ENCODE measurements around the gene ADAM12.

Gene ADAM12

DNA sequence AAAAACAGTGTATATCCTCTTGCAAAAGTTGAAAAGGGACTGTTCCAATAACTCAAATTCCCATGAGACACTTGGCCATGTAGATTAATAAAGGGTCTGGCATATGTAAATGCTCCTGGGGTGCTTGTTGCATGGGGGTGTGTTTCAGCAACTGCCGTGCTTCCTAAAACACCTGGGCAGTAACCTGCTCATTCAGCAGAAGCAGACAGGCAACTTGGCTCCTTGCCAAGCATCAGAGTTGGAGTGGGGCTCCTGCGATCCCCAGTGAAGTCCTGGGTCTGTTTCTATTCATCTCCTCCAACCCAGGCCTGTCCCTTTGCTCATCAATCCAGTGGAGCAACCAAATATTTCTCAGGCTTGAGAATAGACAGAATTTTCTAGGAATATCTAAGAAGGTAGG is 42.2 kb upstream of the ADAM12 start:
- Histone ChIP-seq H3K9me2 (replicated peaks; ENCODE audit: low read depth, low read length) (no peaks in the 10 kb centered on the region), H3K9ac (ENCODE audit: low read depth, low read length, poor library complexity, severe bottlenecking) (no peak overlapping the region), H3K4me2 (ENCODE audit: low read depth, low read length, poor library complexity, severe bottlenecking) (no peak overlapping the region), H3F3A (ENCODE audit: low read depth) (no peaks in the 10 kb centered on the region), H3K27me3 (ENCODE audit: insufficient read depth, low read length, poor library complexity, severe bottlenecking) (no peaks in the 10 kb centered on the region), H3K9me3 (ENCODE audit: insufficient read depth, low read depth, low read length) (peaks cover 7% of the 10 kb centered on the region; the same call in 1 of the 2 replicates), H3K36me3 (ENCODE audit: insufficient read depth, low read length) (no peaks in the 10 kb centered on the region), H3K4me1 (ENCODE audit: insufficient read depth, low read length, poor library complexity, severe bottlenecking) (no peaks in the 10 kb centered on the region), H3K79me2 (ENCODE audit: insufficient read depth, low read length) (no peaks in the 10 kb centered on the region), H2AFZ (ENCODE audit: low read length) (no peak overlapping the region), H3K4me3 (ENCODE audit: low read length, poor library complexity, severe bottlenecking) (no peak overlapping the region), H4K20me1 (ENCODE audit: insufficient read depth, low read length, poor library complexity, severe bottlenecking) (no peaks in the 10 kb centered on the region)
- TF ChIP-seq EZH2phosphoT487 (IDR thresholded peaks at IDR 0.05; ENCODE audit: borderline replicate concordance), result no peak
- TF ChIP-seq, protein P1, sequence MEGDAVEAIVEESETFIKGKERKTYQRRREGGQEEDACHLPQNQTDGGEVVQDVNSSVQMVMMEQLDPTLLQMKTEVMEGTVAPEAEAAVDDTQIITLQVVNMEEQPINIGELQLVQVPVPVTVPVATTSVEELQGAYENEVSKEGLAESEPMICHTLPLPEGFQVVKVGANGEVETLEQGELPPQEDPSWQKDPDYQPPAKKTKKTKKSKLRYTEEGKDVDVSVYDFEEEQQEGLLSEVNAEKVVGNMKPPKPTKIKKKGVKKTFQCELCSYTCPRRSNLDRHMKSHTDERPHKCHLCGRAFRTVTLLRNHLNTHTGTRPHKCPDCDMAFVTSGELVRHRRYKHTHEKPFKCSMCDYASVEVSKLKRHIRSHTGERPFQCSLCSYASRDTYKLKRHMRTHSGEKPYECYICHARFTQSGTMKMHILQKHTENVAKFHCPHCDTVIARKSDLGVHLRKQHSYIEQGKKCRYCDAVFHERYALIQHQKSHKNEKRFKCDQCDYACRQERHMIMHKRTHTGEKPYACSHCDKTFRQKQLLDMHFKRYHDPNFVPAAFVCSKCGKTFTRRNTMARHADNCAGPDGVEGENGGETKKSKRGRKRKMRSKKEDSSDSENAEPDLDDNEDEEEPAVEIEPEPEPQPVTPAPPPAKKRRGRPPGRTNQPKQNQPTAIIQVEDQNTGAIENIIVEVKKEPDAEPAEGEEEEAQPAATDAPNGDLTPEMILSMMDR (conservative IDR thresholded peaks at IDR 0.05; ENCODE audit: low read length), result no peak

DNA sequence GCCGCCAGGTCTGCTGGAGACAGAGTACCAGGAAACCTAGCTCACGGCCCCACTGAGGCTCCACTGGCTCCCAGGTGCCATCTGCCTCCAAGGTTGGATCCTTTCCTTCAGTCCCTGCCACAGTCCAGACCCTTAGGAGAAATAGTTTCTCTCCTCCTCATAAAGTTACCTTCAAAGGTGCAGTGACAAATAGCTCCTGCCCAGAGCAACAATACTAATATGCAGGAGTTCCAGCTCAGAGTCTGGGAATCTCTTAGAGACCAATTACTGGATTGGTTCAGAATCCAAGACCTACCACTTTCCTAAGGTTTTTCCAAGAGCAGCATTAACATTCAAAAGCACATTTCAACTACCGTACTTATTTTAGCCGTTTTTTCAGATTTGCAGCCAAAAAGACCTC is 41.0 kb upstream of the ADAM12 start:
- Histone ChIP-seq H4K20me1 (ENCODE audit: insufficient read depth, low read length, poor library complexity, severe bottlenecking) (no peaks in the 10 kb centered on the region), H3K4me1 (ENCODE audit: insufficient read depth, low read length, poor library complexity, severe bottlenecking) (no peaks in the 10 kb centered on the region), H3K4me3 (ENCODE audit: low read length, poor library complexity, severe bottlenecking) (no peak overlapping the region), H2AFZ (ENCODE audit: low read length) (no peak overlapping the region), H3K79me2 (ENCODE audit: insufficient read depth, low read length) (no peaks in the 10 kb centered on the region), H3K9ac (ENCODE audit: low read depth, low read length, poor library complexity, severe bottlenecking) (no peak overlapping the region), H3K27me3 (ENCODE audit: insufficient read depth, low read length, poor library complexity, severe bottlenecking) (no peaks in the 10 kb centered on the region), H3K9me2 (replicated peaks; ENCODE audit: low read depth, low read length) (no peaks in the 10 kb centered on the region), H3K9me3 (ENCODE audit: insufficient read depth, low read depth, low read length) (peaks cover 9% of the 10 kb centered on the region; the same call in 1 of the 2 replicates), H3K36me3 (ENCODE audit: insufficient read depth, low read length) (no peaks in the 10 kb centered on the region), H3F3A (ENCODE audit: low read depth) (no peaks in the 10 kb centered on the region), H3K4me2 (ENCODE audit: low read depth, low read length, poor library complexity, severe bottlenecking) (no peak overlapping the region)
- TF ChIP-seq EZH2phosphoT487 (IDR thresholded peaks at IDR 0.05; ENCODE audit: borderline replicate concordance), result no peak
- TF ChIP-seq, protein P1 (conservative IDR thresholded peaks at IDR 0.05; ENCODE audit: low read length), result no peak

DNA sequence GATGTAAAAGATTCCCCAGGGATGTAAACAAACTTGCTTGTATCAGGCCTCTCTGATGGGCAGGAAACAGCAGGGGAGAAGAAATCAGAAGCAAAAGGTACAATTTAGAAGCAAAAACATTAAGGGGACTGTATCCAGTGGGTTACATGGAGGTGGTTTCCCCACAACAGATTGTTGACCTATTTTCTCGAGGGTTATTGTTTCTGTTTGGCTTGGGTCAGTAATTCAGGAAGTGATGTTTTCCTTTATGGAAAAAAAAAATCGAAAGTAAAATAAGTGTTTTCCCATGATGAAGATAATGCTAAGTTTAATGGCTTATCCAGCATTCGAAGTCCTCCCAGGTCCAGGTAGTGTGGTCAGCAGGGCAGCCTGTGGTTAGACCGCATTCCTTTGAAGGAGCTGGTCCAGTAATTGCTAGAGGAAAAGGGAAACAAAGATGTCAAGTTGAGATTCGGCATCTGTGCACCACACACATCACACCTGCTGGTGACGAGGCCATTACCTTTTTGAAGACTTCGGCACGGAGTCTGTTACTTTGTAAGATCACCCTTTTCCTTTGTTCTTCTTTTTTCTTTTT is 37.3 kb upstream of the ADAM12 start:
- Histone ChIP-seq H3K79me2 (ENCODE audit: insufficient read depth, low read length) (no peaks in the 10 kb centered on the region), H3K27me3 (ENCODE audit: insufficient read depth, low read length, poor library complexity, severe bottlenecking) (no peaks in the 10 kb centered on the region), H3K9me3 (ENCODE audit: insufficient read depth, low read depth, low read length) (peaks cover 3% of the 10 kb centered on the region; the same call in 1 of the 2 replicates), H3K9ac (ENCODE audit: low read depth, low read length, poor library complexity, severe bottlenecking) (no peak overlapping the region), H2AFZ (ENCODE audit: low read length) (no peak overlapping the region), H3K36me3 (ENCODE audit: insufficient read depth, low read length) (no peaks in the 10 kb centered on the region), H3K4me3 (ENCODE audit: low read length, poor library complexity, severe bottlenecking) (no peak overlapping the region), H3K9me2 (replicated peaks; ENCODE audit: low read depth, low read length) (no peaks in the 10 kb centered on the region), H3K4me1 (ENCODE audit: insufficient read depth, low read length, poor library complexity, severe bottlenecking) (no peaks in the 10 kb centered on the region), H3K4me2 (ENCODE audit: low read depth, low read length, poor library complexity, severe bottlenecking) (no peak overlapping the region), H3F3A (ENCODE audit: low read depth) (no peaks in the 10 kb centered on the region), H4K20me1 (ENCODE audit: insufficient read depth, low read length, poor library complexity, severe bottlenecking) (no peaks in the 10 kb centered on the region)
- TF ChIP-seq, protein P1 (conservative IDR thresholded peaks at IDR 0.05; ENCODE audit: low read length), result no peak
- TF ChIP-seq EZH2phosphoT487 (IDR thresholded peaks at IDR 0.05; ENCODE audit: borderline replicate concordance), result no peak

Measured in Loucy (cell line).